HepG2 (cell line): ENCODE data around the gene COL4A3. TPM values are rescaled to one million over a fixed set of nuclear protein-coding genes. Genes with fewer than 3 reads are reported as not detected.

Experiments used
- ARID5B ChIP-seq: IDR thresholded peaks from 2 replicates; pipeline ENCODE4 v1.4.0; 2020; ENCODE audit warnings: mild to moderate bottlenecking, missing genetic modification reagents
- FOXP4 ChIP-seq: sonication (generic); formaldehyde crosslinking; IDR thresholded peaks from 2 replicates; pipeline ENCODE4 v1.4.0; 2020; ENCODE audit warnings: missing genetic modification reagents
- MAFF ChIP-seq: IDR thresholded peaks from 2 replicates; pipeline ENCODE4 v1.6.1; 2011; ENCODE audit warnings: low read depth, low read length, improper control_type of control experiment
- MEF2D ChIP-seq: sonication (generic); formaldehyde crosslinking; IDR thresholded peaks from 2 replicates; pipeline ENCODE4 v1.5.1; 2020; ENCODE audit warnings: mild to moderate bottlenecking, missing genetic modification reagents
- MTA3 ChIP-seq: sonication (generic); formaldehyde crosslinking; IDR thresholded peaks from 2 replicates; pipeline ENCODE4 v1.4.0; 2020; ENCODE audit warnings: missing genetic modification reagents
- MXD4 ChIP-seq: IDR thresholded peaks from 2 replicates; pipeline ENCODE4 v1.6.1; 2016; ENCODE audit warnings: mild to moderate bottlenecking, missing biosample characterization, missing genetic modification reagents
- PAX8 ChIP-seq: sonication (generic); formaldehyde crosslinking; IDR thresholded peaks from 2 replicates; pipeline ENCODE4 v1.8.0; 2022; ENCODE audit warnings: mild to moderate bottlenecking, missing genetic modification reagents, borderline replicate concordance
- PCBP2 ChIP-seq: fragments of 200-400 bp; formaldehyde crosslinking; optimal IDR thresholded peaks from 2 replicates; pipeline ENCODE3; 2018; ENCODE audit warnings: low read length, low read depth; ENCODE audit not compliant: poor library complexity, severe bottlenecking
- PRDM15 ChIP-seq: sonication (generic); formaldehyde crosslinking; IDR thresholded peaks from 2 replicates; pipeline ENCODE4 v1.4.0; 2020; ENCODE audit warnings: missing genetic modification reagents
- REPIN1 ChIP-seq: sonication (generic); formaldehyde crosslinking; IDR thresholded peaks from 2 replicates; pipeline ENCODE4 v1.8.0; 2022; ENCODE audit warnings: missing genetic modification reagents, low read depth, mild to moderate bottlenecking, borderline replicate concordance
- ZNF264 ChIP-seq: sonication (generic); formaldehyde crosslinking; IDR thresholded peaks from 2 replicates; pipeline ENCODE4 v1.4.0; 2020; ENCODE audit warnings: missing genetic modification reagents
- ZNF432 ChIP-seq: sonication (generic); formaldehyde crosslinking; IDR thresholded peaks from 2 replicates; pipeline ENCODE4 v1.5.0; 2020; ENCODE audit warnings: missing genetic modification reagents, mild to moderate bottlenecking, borderline replicate concordance
- ZNF512B ChIP-seq: sonication (generic); formaldehyde crosslinking; IDR thresholded peaks from 2 replicates; pipeline ENCODE4 v1.5.1; 2020; ENCODE audit warnings: missing genetic modification reagents, mild to moderate bottlenecking, borderline replicate concordance
- ZNF772 ChIP-seq: sonication (generic); formaldehyde crosslinking; IDR thresholded peaks from 2 replicates; pipeline ENCODE4 v1.5.0; 2020; ENCODE audit warnings: mild to moderate bottlenecking, missing genetic modification reagents
- ZSCAN12 ChIP-seq: sonication (generic); formaldehyde crosslinking; IDR thresholded peaks from 2 replicates; pipeline ENCODE4 v1.9.0; 2021; ENCODE audit warnings: mild to moderate bottlenecking, missing genetic modification reagents
- polyA plus RNA-seq, 8 experiments: library from polyadenylated mRNA; depleted of rRNA in 3 of 8; stranded (reverse) in 7 of 8; unstranded in 1 of 8; fragments of >200 nt; fragmentation: Illumina TruSeq in 4 of 8; extraction: Trizol in 4 of 8; gene quantifications; 2 replicates each; pipeline versions ENCODE4 v1.2.1 to v1.2.3, GENCODE V29; 2011 to 2016; ENCODE audit warnings: low read depth in 4 of 8, missing spikeins in 1 of 8, mixed read lengths in 1 of 8; ENCODE audit not compliant: insufficient read depth in 1 of 8
- total RNA-seq, 5 experiments: library from RNA; depleted of rRNA; stranded (reverse); fragments of >200 nt; fragmentation: Illumina TruSeq; extraction: Trizol; gene quantifications; 2 replicates each; pipeline ENCODE4 v1.2.3, GENCODE V29; 2016; ENCODE audit warnings: low read depth in 1 of 5

Gene COL4A3
- total and polyA plus RNA-seq, 2 of the 13 experiments (the other 11 are each of a cell fraction or from before 2014, with no cell fraction given) = 0.02 TPM; not detected in 1

- TF ChIP-seq ARID5B (CRISPR knock-in tag) (no peak), MAFF (peak; percentile 77), ZNF264 (CRISPR knock-in tag) (no peak), MEF2D (CRISPR knock-in tag) (no peak), PRDM15 (CRISPR knock-in tag) (no peak), REPIN1 (CRISPR knock-in tag) (no peak), ZSCAN12 (no peak), PCBP2 (no peak), MTA3 (CRISPR knock-in tag) (no peak), FOXP4 (CRISPR knock-in tag) (no peak), ZNF512B (CRISPR knock-in tag) (no peak), PAX8 (CRISPR knock-in tag) (no peak), MXD4 (CRISPR knock-in tag) (no peak), ZNF772 (no peak), ZNF432 (CRISPR knock-in tag) (no peak)
Measured at GRCh38 chr2:227238238-227239237, 74.1 kb downstream of the COL4A3 start (continued).
